Islet of Langerhans (tissue), 1 donor: ENCODE data around the gene SLC22A5.

ENCODE experiments used
- FAIRE-seq: peaks from one replicate; lab custom pipeline; 2011; peaks lifted over from hg19 to GRCh38; lab: Jason Lieb, UNC

The SLC22A5 gene

GRCh38 chr5:132368186-132368585, 1.3 kb upstream of the SLC22A5 start:
- no peak for FAIRE-seq

- peak; percentile 89 for FAIRE-seq
These were observed 470 bp upstream of the SLC22A5 start for GRCh38 chr5:132369007-132369473.

- FAIRE-seq = no peak
These were observed 866 bp downstream of the SLC22A5 start for GRCh38 chr5:132370181-132370970.

GRCh38 chr5:132370971-132371602, 1.6 kb downstream of the SLC22A5 start:
- no peak for FAIRE-seq

GRCh38 chr5:132371603-132371994, 2.1 kb downstream of the SLC22A5 start:
- FAIRE-seq = no peak

GRCh38 chr5:132372127-132372526, 2.6 kb downstream of the SLC22A5 start:
- no peak for FAIRE-seq

GRCh38 chr5:132372542-132372941, 3.0 kb downstream of the SLC22A5 start:
- no peak for FAIRE-seq

GRCh38 chr5:132375957-132376356, 6.4 kb downstream of the SLC22A5 start:
- no peak for FAIRE-seq

- no peak for FAIRE-seq
These were observed 7.5 kb downstream of the SLC22A5 start for GRCh38 chr5:132376694-132377641.

GRCh38 chr5:132377738-132378137, 8.2 kb downstream of the SLC22A5 start:
- FAIRE-seq = no peak

GRCh38 chr5:132378580-132378979, 9.1 kb downstream of the SLC22A5 start:
- FAIRE-seq = peak; percentile 91

- FAIRE-seq = no peak
These were observed 10.5 kb downstream of the SLC22A5 start for GRCh38 chr5:132380047-132380446.

- no peak for FAIRE-seq
These were observed 11.2 kb downstream of the SLC22A5 start for GRCh38 chr5:132380741-132381140.

GRCh38 chr5:132381614-132382013, 12.1 kb downstream of the SLC22A5 start:
- FAIRE-seq = no peak

GRCh38 chr5:132383261-132383660, 13.8 kb downstream of the SLC22A5 start:
- no peak for FAIRE-seq

GRCh38 chr5:132383984-132384383, 14.5 kb downstream of the SLC22A5 start:
- no peak for FAIRE-seq

- FAIRE-seq = no peak
These were observed 15.1 kb downstream of the SLC22A5 start for GRCh38 chr5:132384506-132385050.

- FAIRE-seq = no peak
These were observed 16.0 kb downstream of the SLC22A5 start for GRCh38 chr5:132385326-132386105.

GRCh38 chr5:132386644-132387286, 17.3 kb downstream of the SLC22A5 start:
- FAIRE-seq = no peak

- no peak for FAIRE-seq
These were observed 18.2 kb downstream of the SLC22A5 start for GRCh38 chr5:132387640-132388117.
